GM12878 (cell line): Measurements from ENCODE around the gene NRDE2. TPM values are rescaled to one million over a fixed set of nuclear protein-coding genes. Genes with fewer than 3 reads are reported as not detected.

Experiments
- ATAC-seq: fragments of 200-7000 bp; cut with Tn5 transposase; 3 replicates; pipeline ENCODE4 v1.9.1; 2020; ENCODE audit warnings: mild to moderate bottlenecking, moderate library complexity
- BruUV-seq: library from RNA; stranded (reverse); fragments of 400-500 nt; replicated peaks from 2 replicates; lab custom pipeline; 2021; lab: Mats Ljungman, UMichigan
- CTCF ChIA-PET: fragments of 300-600 bp; sonication (Branson Sonifier 250); formaldehyde crosslinking; extraction: SDS; loops from one replicate; lab custom pipeline; 2021; ENCODE audit warnings: inconsistent platforms; lab: Yijun Ruan, JAX
- POLR2A ChIA-PET: fragments of 350-600 bp; formaldehyde crosslinking; extraction: SDS; loops from one replicate; lab custom pipeline; 2021; ENCODE audit warnings: inconsistent platforms; lab: Charles Lee
- RAD21 ChIA-PET: fragments of 300-600 bp; sonication (Branson Sonifier 250); formaldehyde crosslinking; loops from one replicate; lab custom pipeline; 2023; ENCODE audit warnings: antibody characterized with exemption; ENCODE audit not compliant: unreplicated experiment; lab: Charles Lee
- SMC1A ChIA-PET: fragments of 300-600 bp; sonication (Branson Sonifier 250); formaldehyde crosslinking; loops from one replicate; lab custom pipeline; 2023; ENCODE audit not compliant: unreplicated experiment, uncharacterized antibody; lab: Charles Lee
- DNase-seq: peaks from one replicate; pipeline ENCODE4 v3.0.0-alpha.2; 2011; ENCODE audit warnings: low read depth, low spot score
- FAIRE-seq: peaks from 3 replicates; lab custom pipeline; 2011; peaks lifted over from hg19 to GRCh38; lab: Jason Lieb, UNC
- H2AFZ ChIP-seq: 2 replicates; pipeline ENCODE4 v1.6.0; 2011; ENCODE audit warnings: low read depth, low read length, control low read depth; ENCODE audit not compliant: control insufficient read depth
- H3K27ac ChIP-seq: 2 replicates; pipeline ENCODE4 v1.5.1; 2011; ENCODE audit warnings: control low read depth; ENCODE audit not compliant: control insufficient read depth, insufficient read depth
- H3K27me3 ChIP-seq, 2 experiments: replicated peaks in 1 of 2; 2 replicates each; pipeline versions ENCODE4 v1.6.0 to v1.6.1; 2011; ENCODE audit warnings: low read length in 1 of 2; ENCODE audit not compliant: control insufficient read depth in 2 of 2, insufficient read depth in 2 of 2
- H3K36me3 ChIP-seq, 2 experiments: 2 replicates each; pipeline ENCODE4 v1.5.1; 2011; ENCODE audit warnings: low read length in 1 of 2; ENCODE audit not compliant: control insufficient read depth in 2 of 2, insufficient read depth in 2 of 2
- H3K4me1 ChIP-seq: 2 replicates; pipeline ENCODE4 v1.6.1; 2011; ENCODE audit warnings: mild to moderate bottlenecking, low read length, moderate library complexity, mixed read lengths; ENCODE audit not compliant: control insufficient read depth, insufficient read depth
- H3K4me2 ChIP-seq: 2 replicates; pipeline ENCODE4 v1.6.0; 2011; ENCODE audit warnings: control low read depth; ENCODE audit not compliant: control insufficient read depth, insufficient read depth
- H3K4me3 ChIP-seq: fragments of 200-600 bp; sonication (generic); 2 replicates; pipeline ENCODE4 v1.5.1; 2016
- H3K79me2 ChIP-seq: 2 replicates; pipeline ENCODE4 v1.6.0; 2011; ENCODE audit warnings: low read length; ENCODE audit not compliant: control insufficient read depth, insufficient read depth
- H3K9ac ChIP-seq: 2 replicates; pipeline ENCODE4 v1.8.0; 2011; ENCODE audit warnings: low read length, control low read depth, mixed read lengths; ENCODE audit not compliant: control insufficient read depth, insufficient read depth
- H3K9me3 ChIP-seq: replicated peaks from 3 replicates; pipeline ENCODE4 v1.5.1; 2011; ENCODE audit warnings: mild to moderate bottlenecking, low read length; ENCODE audit not compliant: control insufficient read depth, insufficient read depth
- H4K20me1 ChIP-seq: 2 replicates; pipeline ENCODE4 v1.6.0; 2011; ENCODE audit not compliant: control insufficient read depth, insufficient read depth
- ATF3 ChIP-seq: IDR thresholded peaks from 2 replicates; pipeline ENCODE4 v1.6.1; 2011; ENCODE audit warnings: low read depth, mild to moderate bottlenecking, low read length, moderate library complexity, borderline replicate concordance; ENCODE audit errors: extremely low read depth
- CEBPB ChIP-seq, 2 experiments: fragments of 150-350 bp in 1 of 2; IDR thresholded peaks; 2 replicates each; pipeline ENCODE4 v1.6.1; 2012 to 2014; ENCODE audit warnings: low read depth in 2 of 2, low read length in 2 of 2, borderline replicate concordance in 1 of 2, inconsistent platforms in 1 of 2
- CHD2 ChIP-seq: IDR thresholded peaks from 2 replicates; pipeline ENCODE4 v1.6.1; 2011; ENCODE audit warnings: low read depth, low read length, improper control_type of control experiment, borderline replicate concordance
- ELK1 ChIP-seq: IDR thresholded peaks from 2 replicates; pipeline ENCODE4 v1.6.1; 2012; ENCODE audit warnings: low read depth, low read length, improper control_type of control experiment
- IRF4 ChIP-seq: IDR thresholded peaks from 2 replicates; pipeline ENCODE4 v1.6.1; 2011; ENCODE audit warnings: low read depth, low read length
- IRF5 ChIP-seq: fragments of 450-650 bp; IDR thresholded peaks from 2 replicates; pipeline ENCODE4 v1.6.1; 2017; ENCODE audit warnings: borderline replicate concordance
- POU2F2 ChIP-seq: IDR thresholded peaks from 3 replicates; pipeline ENCODE4 v1.6.1; 2011; ENCODE audit warnings: low read depth, mild to moderate bottlenecking, low read length, borderline replicate concordance
- PRDM15 ChIP-seq: fragments of 450-650 bp; formaldehyde crosslinking; IDR thresholded peaks from 2 replicates; pipeline ENCODE4 v1.4.0; 2020; ENCODE audit warnings: mild to moderate bottlenecking, moderate library complexity
- RCOR1 ChIP-seq: conservative IDR thresholded peaks from 2 replicates; pipeline ENCODE4 v1.6.1; 2012; ENCODE audit warnings: low read depth, low read length, improper control_type of control experiment
- SIN3A ChIP-seq: IDR thresholded peaks from 2 replicates; pipeline ENCODE4 v1.6.1; 2012; ENCODE audit warnings: low read depth, low read length, improper control_type of control experiment
- SMAD5 ChIP-seq: IDR thresholded peaks from 2 replicates; pipeline ENCODE4 v1.6.1; 2016; ENCODE audit warnings: antibody characterized with exemption, low read depth
- TCF7 ChIP-seq: IDR thresholded peaks from 2 replicates; pipeline ENCODE4 v1.6.1; 2014; ENCODE audit warnings: antibody characterized with exemption, borderline replicate concordance
- ZNF274 ChIP-seq: IDR thresholded peaks from one replicate; pipeline ENCODE4 v1.8.0; 2011; ENCODE audit not compliant: insufficient read length, insufficient read depth
- WGBS: methylation state at CpG from one replicate; pipeline ENCODE4 v1.1.6; 2016; ENCODE audit warnings: low lambda C conversion rate; ENCODE audit not compliant: insufficient replicate concordance, insufficient coverage; ENCODE audit errors: missing lambda C conversion rate; 5-methylcytosine and 5-hydroxymethylcytosine counted together
- in situ Hi-C: fragments of 300-500 bp; cut with MboI; formaldehyde crosslinking; loops from 9 replicates; pipeline ENCODE4 v1.14.3; 2018; ENCODE audit warnings: mixed read lengths
- intact Hi-C: fragments of 100-400 bp; cut with micrococcal nuclease; formaldehyde crosslinking; loops from one replicate; pipeline ENCODE4 v1.14.2; 2022; ENCODE audit not compliant: unreplicated experiment
- polyA plus RNA-seq, 11 experiments: library from polyadenylated mRNA; depleted of rRNA in 4 of 11; unstranded in 6 of 11; stranded (reverse) in 5 of 11; fragments of >200 nt; fragmentation: Nextera tagmentation in 4 of 11; fragmentation: Illumina TruSeq in 1 of 11; extraction: Ambion mirVana in 4 of 11; extraction: Trizol in 1 of 11; gene quantifications; 1 replicate in 1 of 11; 2 replicates in 10 of 11; pipeline versions ENCODE4 v1.2.1 to v1.2.3, GENCODE V29; 2011 to 2016; ENCODE audit warnings: inconsistent platforms in 2 of 11, missing spikeins in 2 of 11, low read depth in 1 of 11
- total RNA-seq, 4 experiments: library from RNA; depleted of rRNA in 3 of 4; stranded (reverse); fragments of >200 nt in 3 of 4; fragmentation: Illumina TruSeq in 1 of 4; extraction: Trizol in 1 of 4; gene quantifications; 2 replicates each; pipeline versions ENCODE4 v1.2.1 to v1.2.3, GENCODE V29; 2013 to 2021

Gene NRDE2
- total and polyA plus RNA-seq, 10 of the 15 experiments (the other 5 are each of a cell fraction or from before 2014, with no cell fraction given), result 8.3 to 21.0 (median 13.8) TPM

- no peak for TF ChIP-seq CHD2
- TF ChIP-seq IRF5, result no peak
- no peak for TF ChIP-seq ZNF274
- no peak for TF ChIP-seq TCF7
Measured at GRCh38 chr14:90319173-90319572, 12.6 kb downstream of the NRDE2 start (continued).

- WGBS, result 73% methylated on average over 4 of the region's 4 CpGs
- no peaks in the 10 kb centered on the region for H3K79me2 ChIP-seq
- no peak for DNase-seq
- no peak for ATAC-seq
- in situ Hi-C loops (no loop called here), intact Hi-C loops (no loop called here)
- H3K36me3 ChIP-seq, result peaks cover 4 to 7% of the 10 kb centered on the region in 2 experiments
- TF ChIP-seq ELK1 (no peak), RCOR1 (no peak), POU2F2 (no peak), ATF3 (no peak), SMAD5 (no peak), IRF4 (no peak), PRDM15 (CRISPR knock-in tag) (no peak), CEBPB (IDR thresholded peaks at IDR 0.05; ENCODE audit: borderline replicate concordance in 1 of 2, low read depth in 2 of 2, low read length in 2 of 2) (no peak), SIN3A (no peak)
- no peak overlapping the region for H3K4me2 ChIP-seq
- H3K27ac ChIP-seq, result no peak overlapping the region
- ChIA-PET CTCF (no interaction called here), POLR2A (no interaction called here), SMC1A (interaction anchor here (0.6 kb wide), 2 partner anchors 80 to 1469 kb away, joined by 3 read pairs; no protein-coding TSS in a partner anchor), RAD21 (no interaction called here)
- no peak overlapping the region for H3K9ac ChIP-seq
- H3K9me3 ChIP-seq, result no peaks in the 10 kb centered on the region; the same call in 2 of the 3 replicates
- no peaks in the 10 kb centered on the region for H3K27me3 ChIP-seq
- no peak overlapping the region for H2AFZ ChIP-seq
- H3K4me3 ChIP-seq, result no peak overlapping the region
- FAIRE-seq, result no peak
- BruUV-seq, result no TSS peak
- no peaks in the 10 kb centered on the region for H3K4me1 ChIP-seq
- no peaks in the 10 kb centered on the region for H4K20me1 ChIP-seq
Measured at GRCh38 chr14:90318016-90318415, 13.7 kb downstream of the NRDE2 start.
